Neural progenitor cell (in vitro differentiated cells): ENCODE data around the gene COMMD1. TPM values are rescaled to one million over a fixed set of nuclear protein-coding genes. Genes with fewer than 3 reads are reported as not detected.
"Not testable (repeated sequence)": the region's sequence is repeated elsewhere in the genome, so short reads cannot be mapped to it uniquely, and the experiment has no call there.

Experiments used
- DNase-seq: peaks from one replicate; pipeline ENCODE4 v3.0.0-alpha.2; 2016; ENCODE audit warnings: low spot score
- H2AFZ ChIP-seq: fragments of 200-600 bp; sonication (generic); replicated peaks from 2 replicates; pipeline ENCODE4 v1.6.1; 2016; ENCODE audit warnings: antibody characterized with exemption
- H3F3A ChIP-seq: fragments of 200-600 bp; sonication (generic); 2 replicates; pipeline ENCODE4 v1.6.1; 2016; ENCODE audit warnings: antibody characterized with exemption, low read depth
- H3K27ac ChIP-seq: fragments of 200-600 bp; sonication (generic); 2 replicates; pipeline ENCODE4 v1.5.1; 2016; ENCODE audit warnings: mild to moderate bottlenecking
- H3K27me3 ChIP-seq: fragments of 200-600 bp; sonication (generic); 2 replicates; pipeline ENCODE4 v1.6.1; 2016; ENCODE audit warnings: mild to moderate bottlenecking, moderate library complexity
- H3K36me3 ChIP-seq: fragments of 200-600 bp; sonication (generic); 2 replicates; pipeline ENCODE4 v1.5.1; 2016
- H3K4me1 ChIP-seq: fragments of 200-600 bp; sonication (generic); 2 replicates; pipeline ENCODE4 v1.6.1; 2016; ENCODE audit warnings: mixed run types
- H3K4me2 ChIP-seq: fragments of 200-600 bp; sonication (generic); 2 replicates; pipeline ENCODE4 v1.6.1; 2016
- H3K4me3 ChIP-seq: fragments of 200-600 bp; sonication (generic); 2 replicates; pipeline ENCODE4 v1.5.1; 2016
- H3K79me2 ChIP-seq: fragments of 200-600 bp; sonication (generic); 2 replicates; pipeline ENCODE4 v1.6.1; 2016; ENCODE audit warnings: low read depth
- H3K9ac ChIP-seq: fragments of 200-600 bp; sonication (generic); 2 replicates; pipeline ENCODE4 v1.6.1; 2016
- H3K9me3 ChIP-seq: fragments of 200-600 bp; sonication (generic); 2 replicates; pipeline ENCODE4 v1.5.1; 2016; ENCODE audit warnings: low read depth
- H4K20me1 ChIP-seq: fragments of 200-600 bp; sonication (generic); 2 replicates; pipeline ENCODE4 v1.6.1; 2016; ENCODE audit warnings: low read depth
- H3K27ac Mint-ChIP-seq: 3 replicates; pipeline ENCODE4 v1.8.0; 2021; ENCODE audit warnings: mixed read lengths
- H3K27me3 Mint-ChIP-seq: 2 replicates; pipeline ENCODE4 v1.8.0; 2022; ENCODE audit warnings: low read depth, mild to moderate bottlenecking, inconsistent platforms, moderate library complexity, mixed read lengths; ENCODE audit not compliant: insufficient read depth
- H3K36me3 Mint-ChIP-seq: 3 replicates; pipeline ENCODE4 v1.8.0; 2021; ENCODE audit warnings: mixed read lengths
- H3K4me1 Mint-ChIP-seq: 3 replicates; pipeline ENCODE4 v1.8.0; 2021; ENCODE audit warnings: mixed read lengths
- H3K4me3 Mint-ChIP-seq: 3 replicates; pipeline ENCODE4 v1.8.0; 2021; ENCODE audit warnings: mild to moderate bottlenecking, moderate library complexity, mixed read lengths
- H3K9me3 Mint-ChIP-seq: 3 replicates; pipeline ENCODE4 v1.8.0; 2020; ENCODE audit warnings: mixed read lengths
- EZH2 ChIP-seq: fragments of 200-600 bp; sonication (generic); IDR thresholded peaks from 2 replicates; pipeline ENCODE4 v1.6.1; 2017; ENCODE audit warnings: antibody characterized with exemption, mild to moderate bottlenecking, moderate library complexity
- EZH2phosphoT487 ChIP-seq: fragments of 200-600 bp; sonication (generic); IDR thresholded peaks from 2 replicates; pipeline ENCODE4 v1.6.1; 2017; ENCODE audit warnings: antibody characterized with exemption
- total RNA-seq: library from RNA; depleted of rRNA; stranded (reverse); fragments of >200 nt; gene quantifications from 2 replicates; pipeline ENCODE4 v1.2.3, GENCODE V29; 2015; ENCODE audit warnings: low replicate concordance
- TF ChIP-seq, protein P1 (sequence below): fragments of 200-600 bp; sonication (generic); IDR thresholded peaks from 2 replicates; pipeline ENCODE4 v1.5.1; 2017; ENCODE audit warnings: antibody characterized with exemption, mild to moderate bottlenecking

Gene COMMD1
- total RNA-seq, 1 donor from 2014 or later = 26.7 TPM

DNA sequence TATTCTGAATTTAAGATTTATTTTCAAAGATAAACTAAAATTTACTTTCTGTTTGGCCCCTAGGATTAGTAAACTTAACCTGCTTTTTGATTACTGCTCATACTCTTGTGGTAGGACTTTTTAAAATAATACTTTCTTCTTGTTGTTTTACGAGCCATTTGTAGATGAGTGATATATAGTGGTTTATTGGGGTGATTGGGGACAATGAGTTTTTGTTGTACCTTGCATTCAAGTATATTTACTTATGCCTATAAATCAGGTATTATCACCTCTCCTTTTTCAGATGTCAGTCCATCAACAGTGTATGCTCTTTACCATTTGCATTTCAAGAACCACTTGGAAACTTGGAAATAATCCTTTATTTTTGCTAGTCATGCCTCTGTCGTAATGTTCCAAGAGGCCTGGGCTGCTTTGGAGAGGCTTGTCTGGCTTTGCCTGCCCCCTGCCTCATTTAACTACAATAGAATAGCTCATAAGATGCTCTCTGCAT, 131.3 kb downstream of the COMMD1 start:
- peaks cover 2% of the 10 kb centered on the region for H3K9me3 Mint-ChIP-seq
- no peak overlapping the region for H3K9ac ChIP-seq
- no peaks in the 10 kb centered on the region for H3F3A ChIP-seq
- H3K4me1 Mint-ChIP-seq = no peaks in the 10 kb centered on the region
- peaks cover 2% of the 10 kb centered on the region for H3K36me3 Mint-ChIP-seq
- no peaks in the 10 kb centered on the region for H3K79me2 ChIP-seq
- no peak overlapping the region for H3K4me3 ChIP-seq
- H3K9me3 ChIP-seq = no peaks in the 10 kb centered on the region
- no peak overlapping the region for H3K4me2 ChIP-seq
- no peak for TF ChIP-seq EZH2
- no peak for TF ChIP-seq EZH2phosphoT487
- TF ChIP-seq, protein P1, sequence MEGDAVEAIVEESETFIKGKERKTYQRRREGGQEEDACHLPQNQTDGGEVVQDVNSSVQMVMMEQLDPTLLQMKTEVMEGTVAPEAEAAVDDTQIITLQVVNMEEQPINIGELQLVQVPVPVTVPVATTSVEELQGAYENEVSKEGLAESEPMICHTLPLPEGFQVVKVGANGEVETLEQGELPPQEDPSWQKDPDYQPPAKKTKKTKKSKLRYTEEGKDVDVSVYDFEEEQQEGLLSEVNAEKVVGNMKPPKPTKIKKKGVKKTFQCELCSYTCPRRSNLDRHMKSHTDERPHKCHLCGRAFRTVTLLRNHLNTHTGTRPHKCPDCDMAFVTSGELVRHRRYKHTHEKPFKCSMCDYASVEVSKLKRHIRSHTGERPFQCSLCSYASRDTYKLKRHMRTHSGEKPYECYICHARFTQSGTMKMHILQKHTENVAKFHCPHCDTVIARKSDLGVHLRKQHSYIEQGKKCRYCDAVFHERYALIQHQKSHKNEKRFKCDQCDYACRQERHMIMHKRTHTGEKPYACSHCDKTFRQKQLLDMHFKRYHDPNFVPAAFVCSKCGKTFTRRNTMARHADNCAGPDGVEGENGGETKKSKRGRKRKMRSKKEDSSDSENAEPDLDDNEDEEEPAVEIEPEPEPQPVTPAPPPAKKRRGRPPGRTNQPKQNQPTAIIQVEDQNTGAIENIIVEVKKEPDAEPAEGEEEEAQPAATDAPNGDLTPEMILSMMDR = no peak
- no peaks in the 10 kb centered on the region for H3K27me3 Mint-ChIP-seq
- no peaks in the 10 kb centered on the region for H3K4me1 ChIP-seq
- DNase-seq = no peak
- H4K20me1 ChIP-seq = no peaks in the 10 kb centered on the region
- H3K27ac ChIP-seq = no peak overlapping the region
- no peak overlapping the region for H3K27ac Mint-ChIP-seq
- H2AFZ ChIP-seq = no peak overlapping the region
- H3K36me3 ChIP-seq = no peaks in the 10 kb centered on the region
- H3K27me3 ChIP-seq = no peaks in the 10 kb centered on the region
- no peak overlapping the region for H3K4me3 Mint-ChIP-seq

DNA sequence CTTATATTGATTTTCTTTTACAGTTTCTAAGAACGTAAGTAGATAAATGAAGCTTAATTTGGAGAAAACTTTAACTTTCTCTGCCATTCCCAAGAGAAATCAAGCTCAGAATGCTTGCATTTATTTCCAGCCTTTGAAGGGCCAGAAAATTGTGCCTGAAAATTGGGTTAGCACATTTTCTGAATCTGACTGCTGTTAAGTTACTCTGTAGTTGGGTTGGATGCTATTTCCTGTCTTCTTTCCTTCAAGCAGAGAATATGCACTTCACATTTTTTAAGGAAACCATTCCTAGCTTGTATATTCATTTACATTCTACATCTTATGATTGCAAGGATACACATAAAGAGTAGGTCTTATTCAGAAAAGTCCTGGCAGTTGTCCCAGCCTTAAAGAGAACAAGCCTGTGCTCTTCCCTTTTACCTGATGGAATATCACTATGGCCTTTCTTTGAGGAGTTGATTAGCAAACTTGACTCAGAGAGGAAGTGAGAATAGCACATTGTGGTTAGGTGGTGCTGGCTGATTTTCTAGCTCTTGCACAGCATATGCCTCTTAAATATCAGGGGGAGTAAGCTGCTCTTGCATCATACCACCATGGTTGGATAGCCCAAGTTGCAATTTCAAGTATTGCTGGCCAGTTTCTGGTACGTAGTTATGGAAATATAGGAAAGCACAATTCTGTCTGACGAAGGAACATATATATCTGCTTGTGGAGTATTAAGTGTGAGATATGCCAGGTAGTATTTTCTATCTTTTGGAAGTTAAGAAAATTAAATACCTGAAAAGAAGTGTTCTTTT, 133.7 kb downstream of the COMMD1 start:
- Mint-ChIP-seq H3K9me3 (peaks cover 2% of the 10 kb centered on the region), H3K36me3 (peaks cover 2% of the 10 kb centered on the region), H3K4me3 (no peak overlapping the region), H3K27me3 (no peaks in the 10 kb centered on the region), H3K4me1 (no peaks in the 10 kb centered on the region), H3K27ac (no peak overlapping the region)
- TF ChIP-seq EZH2phosphoT487 (no peak), EZH2 (no peak)
- TF ChIP-seq, protein P1 = no peak
- H3K9me3 ChIP-seq = peaks cover under 1% of the 10 kb centered on the region
- no peaks in the 10 kb centered on the region for H3K27me3 ChIP-seq
- H4K20me1 ChIP-seq = no peaks in the 10 kb centered on the region
- no peak overlapping the region for H2AFZ ChIP-seq
- no peak overlapping the region for H3K9ac ChIP-seq
- H3K4me2 ChIP-seq = no peak overlapping the region
- no peak overlapping the region for H3K4me3 ChIP-seq
- H3K79me2 ChIP-seq = no peaks in the 10 kb centered on the region
- no peak for DNase-seq
- no peaks in the 10 kb centered on the region for H3F3A ChIP-seq
- H3K27ac ChIP-seq = no peak overlapping the region
- H3K36me3 ChIP-seq = no peaks in the 10 kb centered on the region
- H3K4me1 ChIP-seq = no peaks in the 10 kb centered on the region

DNA sequence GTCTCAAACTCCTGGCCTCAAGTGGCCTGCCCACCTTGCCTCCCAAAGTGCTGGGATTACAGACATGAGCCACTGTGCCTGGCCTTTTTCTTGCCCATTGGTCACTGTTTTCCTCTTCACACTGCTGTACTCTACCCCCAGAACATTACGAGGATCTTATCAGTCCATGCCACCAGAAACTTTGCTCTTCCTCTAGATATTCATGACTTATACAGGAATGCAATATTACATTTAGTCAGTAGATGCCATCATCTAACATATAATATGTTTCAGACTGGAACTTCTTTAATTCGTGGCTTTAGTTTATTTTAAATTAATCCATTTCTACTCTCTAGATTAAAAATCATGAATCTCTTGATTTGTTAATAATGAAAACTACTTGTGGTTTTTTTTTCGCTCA, 135.5 kb downstream of the COMMD1 start:
- H3K4me3 Mint-ChIP-seq = no peak overlapping the region
- DNase-seq = no peak
- peaks cover 6% of the 10 kb centered on the region for H3K36me3 Mint-ChIP-seq

DNA sequence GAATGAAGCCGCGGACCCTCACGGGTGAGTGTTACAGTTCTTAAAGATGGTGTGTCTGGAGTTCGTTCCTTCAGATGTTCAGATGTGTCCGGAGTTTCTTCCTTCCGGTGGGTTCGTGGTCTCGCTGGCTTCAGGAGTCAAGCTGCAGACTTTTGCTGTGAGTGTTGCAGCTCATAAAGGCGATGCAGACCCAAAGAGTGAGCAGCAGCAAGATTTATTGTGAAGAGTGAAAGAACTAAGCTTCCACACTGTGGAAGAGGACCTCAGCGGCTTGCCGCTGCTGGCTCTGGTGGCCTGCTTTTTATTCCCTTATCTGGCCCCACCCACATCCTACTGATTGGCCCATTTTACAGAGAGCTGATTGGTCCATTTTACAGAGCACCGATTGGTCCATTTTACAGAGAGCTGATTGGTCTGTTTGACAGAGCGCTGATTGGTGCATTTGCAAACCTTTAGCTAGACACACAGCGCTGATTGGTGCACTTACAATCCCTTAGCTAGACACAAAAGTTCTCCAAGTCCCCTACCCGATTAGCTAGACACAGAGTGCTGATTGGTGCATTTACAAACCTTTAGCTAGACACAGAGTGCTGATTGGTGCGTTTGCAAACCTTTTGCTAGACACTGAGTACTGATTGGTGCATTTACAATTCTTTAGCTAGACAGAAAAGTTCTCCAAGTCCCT, 136.4 kb downstream of the COMMD1 start:
- H3K27ac Mint-ChIP-seq, H3K79me2 ChIP-seq, H3K27ac ChIP-seq, H3K36me3 Mint-ChIP-seq, H3F3A ChIP-seq, H3K4me1 Mint-ChIP-seq, H3K4me1 ChIP-seq, H3K9me3 ChIP-seq, H3K4me3 ChIP-seq, H2AFZ ChIP-seq, H3K36me3 ChIP-seq, H3K27me3 ChIP-seq, DNase-seq, H4K20me1 ChIP-seq, H3K27me3 Mint-ChIP-seq, H3K9ac ChIP-seq, H3K4me3 Mint-ChIP-seq, H3K4me2 ChIP-seq, H3K9me3 Mint-ChIP-seq: not testable (repeated sequence)

More for the DNA sequence above, 135.5 kb downstream of the COMMD1 start:
- Histone ChIP-seq H3K4me2 (no peak overlapping the region), H3F3A (no peaks in the 10 kb centered on the region), H4K20me1 (no peaks in the 10 kb centered on the region), H3K27ac (no peak overlapping the region), H3K9ac (no peak overlapping the region), H3K4me1 (no peaks in the 10 kb centered on the region), H3K9me3 (peaks cover 8% of the 10 kb centered on the region), H2AFZ (no peak overlapping the region), H3K4me3 (no peak overlapping the region), H3K27me3 (no peaks in the 10 kb centered on the region), H3K36me3 (no peaks in the 10 kb centered on the region), H3K79me2 (no peaks in the 10 kb centered on the region)
- H3K9me3 Mint-ChIP-seq = peaks cover 7% of the 10 kb centered on the region
- TF ChIP-seq, protein P1 = no peak
- TF ChIP-seq EZH2 (no peak), EZH2phosphoT487 (no peak)
- H3K27ac Mint-ChIP-seq = no peak overlapping the region
- no peaks in the 10 kb centered on the region for H3K4me1 Mint-ChIP-seq
- no peaks in the 10 kb centered on the region for H3K27me3 Mint-ChIP-seq
